Myometrial cell (primary cell): ENCODE data around the gene HPSE. TPM values are rescaled to one million over a fixed set of nuclear protein-coding genes. Genes with fewer than 3 reads are reported as not detected.

Experiments used
- total RNA-seq: library from RNA; depleted of rRNA; stranded (reverse); fragments of >200 nt; gene quantifications from 2 replicates; pipeline ENCODE4 v1.2.3, GENCODE V29; 2015

Gene HPSE
- total RNA-seq, result under 0.01 and 1.4 TPM in 2 replicates

DNA sequence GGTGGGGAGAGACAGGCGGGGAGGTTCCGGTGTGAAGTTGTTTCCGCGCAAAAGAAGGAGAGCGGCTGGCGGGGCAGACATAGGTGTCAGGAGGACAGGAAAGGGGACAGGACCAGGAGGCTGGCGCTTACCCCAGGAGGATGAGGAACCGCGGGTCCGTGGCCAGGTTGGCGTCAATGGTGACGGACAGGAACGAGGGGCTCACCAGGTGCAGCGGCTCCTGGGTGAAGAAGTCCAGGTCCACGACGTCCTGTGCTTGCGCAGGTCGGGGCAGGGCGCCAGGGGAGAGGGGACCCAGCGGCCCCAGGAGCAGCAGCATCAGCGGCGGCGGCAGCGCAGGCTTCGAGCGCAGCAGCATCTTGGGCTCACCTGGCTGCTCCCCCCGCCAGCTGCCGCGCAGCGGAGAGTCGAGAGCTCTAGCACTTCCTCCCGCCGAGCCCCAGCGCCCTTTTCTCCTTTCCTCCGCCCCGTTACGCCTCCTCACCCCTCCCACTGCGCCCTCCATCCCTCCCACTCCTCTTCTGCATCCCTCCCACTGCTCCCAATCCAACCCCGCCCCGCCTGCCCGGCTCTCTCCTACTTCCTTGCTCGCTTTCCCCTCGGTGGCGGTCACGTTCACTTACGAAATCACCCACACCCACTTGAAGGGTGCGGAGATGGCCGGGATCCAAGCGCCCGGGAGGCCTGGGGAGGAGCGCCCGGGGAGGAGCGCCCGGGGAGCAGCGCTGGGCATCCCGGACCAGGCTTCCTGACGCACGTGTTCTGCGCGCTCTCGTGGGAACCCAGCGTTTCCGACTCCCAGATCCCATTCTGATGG lies at the start of gene HPSE:
HPSE (minus strand) TSS at position 424 of the 817 bp plus-strand sequence; CDS start at position 358, 66 bp downstream.

DNA sequence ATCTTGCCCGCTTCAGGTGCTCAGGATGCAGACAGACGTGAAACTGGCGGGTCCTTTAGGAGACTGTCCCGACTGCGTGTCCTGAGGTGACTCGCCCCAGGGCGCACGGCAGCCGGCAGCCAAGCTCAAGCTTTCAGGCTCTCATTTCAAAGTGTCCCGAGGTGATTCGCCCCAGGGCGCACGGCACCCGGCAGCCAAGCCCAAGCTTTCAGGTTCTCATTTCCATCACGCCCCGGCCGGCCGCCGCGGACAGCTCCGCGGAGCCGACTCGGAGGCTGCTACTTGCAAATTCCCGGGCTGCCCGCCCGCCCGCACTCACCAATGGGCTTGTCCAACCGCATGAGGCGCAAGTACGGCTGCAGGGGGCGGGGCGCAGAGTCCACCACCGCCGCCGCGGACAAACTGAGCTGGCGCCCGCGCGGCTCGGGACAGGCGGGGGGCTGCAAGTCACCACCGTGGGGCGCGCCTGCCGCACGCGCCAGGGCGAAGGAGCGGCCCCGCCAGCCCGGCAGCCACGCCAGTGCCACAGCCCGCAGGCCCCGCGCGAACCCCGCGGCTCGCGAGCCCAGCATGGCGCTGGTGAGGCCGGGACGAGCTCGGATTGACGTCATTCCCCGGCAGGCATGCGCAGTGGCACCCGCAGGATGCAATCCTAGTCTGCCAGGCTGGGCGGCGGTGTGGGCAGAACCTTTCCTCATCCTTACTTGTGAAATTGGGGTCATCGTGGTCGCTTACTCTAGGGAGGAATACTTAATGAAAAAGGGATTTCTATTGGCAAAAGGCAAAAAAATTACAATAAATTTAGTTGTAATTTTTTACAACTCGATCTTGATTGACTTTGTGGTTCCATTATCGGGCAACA lies 50.2 kb downstream of the HPSE start, which contains the start of gene COQ2:
COQ2 (minus strand) TSS at position 606 of the 862 bp plus-strand sequence; CDS start at position 572, 34 bp downstream.

Other genes starting within 250 kb of the HPSE start
- gene PLAC8, start 220.1 kb downstream of the HPSE start, total RNA-seq, result 2.5 and 2.6 TPM in 2 replicates
- gene COQ2, start 50.0 kb downstream of the HPSE start, total RNA-seq, result 34.3 and 34.7 TPM in 2 replicates
- gene HELQ, start 121.0 kb upstream of the HPSE start, total RNA-seq, result 3.7 and 8.3 TPM in 2 replicates
- 19.9 and 21.8 TPM in 2 replicates for gene MRPS18C, start 121.2 kb upstream of the HPSE start, total RNA-seq
- gene ABRAXAS1, start 150.3 kb upstream of the HPSE start, total RNA-seq, result 10.7 and 12.9 TPM in 2 replicates
- gene GPAT3, start 201.3 kb upstream of the HPSE start, total RNA-seq, result 4.0 and 5.7 TPM in 2 replicates